ENCODE measurements around the gene SCGB1C1. TPM values are rescaled to one million over a fixed set of nuclear protein-coding genes. Genes with fewer than 3 reads are reported as not detected.

The SCGB1C1 gene
- total and polyA plus RNA-seq, 9 of the 15 experiments (the other 6 are each of a cell fraction or from before 2014, with no cell fraction given) = not detected

DNA sequence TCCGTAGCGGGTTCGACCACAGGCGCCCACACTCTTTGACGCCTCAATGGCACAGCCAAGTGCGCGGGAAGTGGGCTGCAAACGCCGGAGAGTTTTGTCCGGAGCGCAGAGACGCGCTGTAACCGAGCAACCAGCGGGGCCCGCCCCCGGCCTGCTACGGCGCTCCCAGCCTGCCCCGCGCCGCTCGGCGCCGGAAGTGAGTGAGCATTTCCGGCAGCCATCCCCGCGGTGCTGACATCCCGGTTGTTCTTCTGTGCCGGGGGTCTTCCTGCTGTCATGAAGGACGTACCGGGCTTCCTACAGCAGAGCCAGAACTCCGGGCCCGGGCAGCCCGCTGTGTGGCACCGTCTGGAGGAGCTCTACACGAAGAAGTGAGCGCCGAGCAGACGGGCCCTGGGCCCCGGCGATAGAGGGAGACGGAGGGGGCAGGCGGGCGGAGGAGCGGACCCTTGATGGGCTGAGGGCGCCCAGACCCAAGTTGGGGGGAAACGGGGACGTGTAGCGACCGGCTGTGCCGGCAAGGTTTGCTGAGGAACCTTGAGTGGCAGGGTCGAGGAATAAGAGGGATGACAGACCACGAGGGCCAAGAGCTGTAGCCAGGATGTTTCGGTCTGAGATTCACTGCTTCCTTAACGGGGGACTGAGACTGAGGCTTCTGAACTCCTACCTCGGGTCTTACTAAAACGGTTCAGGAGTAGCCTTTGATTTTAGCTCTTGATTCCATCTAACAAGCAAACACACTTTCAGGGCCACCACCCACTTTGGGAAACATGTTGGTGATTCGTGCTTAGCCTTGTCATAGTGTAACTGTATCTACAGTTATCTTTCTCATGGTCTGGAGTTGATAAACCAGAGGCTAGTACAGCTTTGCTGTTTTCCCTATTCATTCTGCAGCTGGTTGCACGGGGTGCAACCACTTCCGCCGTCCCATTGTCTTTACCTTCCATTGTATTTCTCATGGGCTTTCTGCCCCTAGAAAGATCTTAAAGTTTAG lies 44.2 kb downstream of the SCGB1C1 start, which contains the start of gene PSMD13 (continued):
- TF ChIP-seq, protein P1, sequence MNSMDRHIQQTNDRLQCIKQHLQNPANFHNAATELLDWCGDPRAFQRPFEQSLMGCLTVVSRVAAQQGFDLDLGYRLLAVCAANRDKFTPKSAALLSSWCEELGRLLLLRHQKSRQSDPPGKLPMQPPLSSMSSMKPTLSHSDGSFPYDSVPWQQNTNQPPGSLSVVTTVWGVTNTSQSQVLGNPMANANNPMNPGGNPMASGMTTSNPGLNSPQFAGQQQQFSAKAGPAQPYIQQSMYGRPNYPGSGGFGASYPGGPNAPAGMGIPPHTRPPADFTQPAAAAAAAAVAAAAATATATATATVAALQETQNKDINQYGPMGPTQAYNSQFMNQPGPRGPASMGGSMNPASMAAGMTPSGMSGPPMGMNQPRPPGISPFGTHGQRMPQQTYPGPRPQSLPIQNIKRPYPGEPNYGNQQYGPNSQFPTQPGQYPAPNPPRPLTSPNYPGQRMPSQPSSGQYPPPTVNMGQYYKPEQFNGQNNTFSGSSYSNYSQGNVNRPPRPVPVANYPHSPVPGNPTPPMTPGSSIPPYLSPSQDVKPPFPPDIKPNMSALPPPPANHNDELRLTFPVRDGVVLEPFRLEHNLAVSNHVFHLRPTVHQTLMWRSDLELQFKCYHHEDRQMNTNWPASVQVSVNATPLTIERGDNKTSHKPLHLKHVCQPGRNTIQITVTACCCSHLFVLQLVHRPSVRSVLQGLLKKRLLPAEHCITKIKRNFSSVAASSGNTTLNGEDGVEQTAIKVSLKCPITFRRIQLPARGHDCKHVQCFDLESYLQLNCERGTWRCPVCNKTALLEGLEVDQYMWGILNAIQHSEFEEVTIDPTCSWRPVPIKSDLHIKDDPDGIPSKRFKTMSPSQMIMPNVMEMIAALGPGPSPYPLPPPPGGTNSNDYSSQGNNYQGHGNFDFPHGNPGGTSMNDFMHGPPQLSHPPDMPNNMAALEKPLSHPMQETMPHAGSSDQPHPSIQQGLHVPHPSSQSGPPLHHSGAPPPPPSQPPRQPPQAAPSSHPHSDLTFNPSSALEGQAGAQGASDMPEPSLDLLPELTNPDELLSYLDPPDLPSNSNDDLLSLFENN (IDR thresholded peaks at IDR 0.05; ENCODE audit: low read depth in 2 of 2, low read length in 2 of 2) = no peak
- TF ChIP-seq JUND (IDR thresholded peaks at IDR 0.05; ENCODE audit: borderline replicate concordance, low read depth, low read length) (no peak), JUND (tag; IDR thresholded peaks at IDR 0.05; ENCODE audit: borderline replicate concordance, low read depth, low read length) (peak; percentile 16; the same call in 1 of the 3 replicates), SP2 (IDR thresholded peaks at IDR 0.05; ENCODE audit: extremely low read depth, low read depth, low read length, poor library complexity, severe bottlenecking) (no peak), ATF1 (CRISPR knock-in tag; IDR thresholded peaks at IDR 0.05) (no peak), ATF1 (tag; IDR thresholded peaks at IDR 0.05) (peak; percentile 66), FOXK1 (CRISPR knock-in tag; IDR thresholded peaks at IDR 0.05; ENCODE audit: borderline replicate concordance) (no peak), KDM4B (IDR thresholded peaks at IDR 0.05; ENCODE audit: borderline replicate concordance in 2 of 2, low read depth in 1 of 2) (peak in 1 of 2 experiments; percentile 67; a peak in 1 of 4 replicates), PKNOX1 (IDR thresholded peaks at IDR 0.05) (no peak), ZNF282 (CRISPR knock-in tag; IDR thresholded peaks at IDR 0.05) (no peak), MAFG (tag; conservative IDR thresholded peaks at IDR 0.05) (no peak), U2AF2 (optimal IDR thresholded peaks at IDR 0.05; ENCODE audit: low read depth, low read length) (no peak), ZNF766 (CRISPR knock-in tag; conservative IDR thresholded peaks at IDR 0.05) (0 out of 2 replicates have a peak, but pooled peaks have one; percentile 13), ETS1 (conservative IDR thresholded peaks at IDR 0.05; ENCODE audit: control insufficient read depth, low read depth, low read length) (no peak; the same call in 1 of the 2 replicates)
- TF ChIP-seq, protein P2, sequence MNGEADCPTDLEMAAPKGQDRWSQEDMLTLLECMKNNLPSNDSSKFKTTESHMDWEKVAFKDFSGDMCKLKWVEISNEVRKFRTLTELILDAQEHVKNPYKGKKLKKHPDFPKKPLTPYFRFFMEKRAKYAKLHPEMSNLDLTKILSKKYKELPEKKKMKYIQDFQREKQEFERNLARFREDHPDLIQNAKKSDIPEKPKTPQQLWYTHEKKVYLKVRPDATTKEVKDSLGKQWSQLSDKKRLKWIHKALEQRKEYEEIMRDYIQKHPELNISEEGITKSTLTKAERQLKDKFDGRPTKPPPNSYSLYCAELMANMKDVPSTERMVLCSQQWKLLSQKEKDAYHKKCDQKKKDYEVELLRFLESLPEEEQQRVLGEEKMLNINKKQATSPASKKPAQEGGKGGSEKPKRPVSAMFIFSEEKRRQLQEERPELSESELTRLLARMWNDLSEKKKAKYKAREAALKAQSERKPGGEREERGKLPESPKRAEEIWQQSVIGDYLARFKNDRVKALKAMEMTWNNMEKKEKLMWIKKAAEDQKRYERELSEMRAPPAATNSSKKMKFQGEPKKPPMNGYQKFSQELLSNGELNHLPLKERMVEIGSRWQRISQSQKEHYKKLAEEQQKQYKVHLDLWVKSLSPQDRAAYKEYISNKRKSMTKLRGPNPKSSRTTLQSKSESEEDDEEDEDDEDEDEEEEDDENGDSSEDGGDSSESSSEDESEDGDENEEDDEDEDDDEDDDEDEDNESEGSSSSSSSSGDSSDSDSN (IDR thresholded peaks at IDR 0.05; ENCODE audit: borderline replicate concordance in 1 of 2, low read depth in 2 of 2, low read length in 2 of 2) = peak in 1 of 2 experiments; percentile 48; a peak in 1 of 4 replicates
- TF ChIP-seq, protein P3, sequence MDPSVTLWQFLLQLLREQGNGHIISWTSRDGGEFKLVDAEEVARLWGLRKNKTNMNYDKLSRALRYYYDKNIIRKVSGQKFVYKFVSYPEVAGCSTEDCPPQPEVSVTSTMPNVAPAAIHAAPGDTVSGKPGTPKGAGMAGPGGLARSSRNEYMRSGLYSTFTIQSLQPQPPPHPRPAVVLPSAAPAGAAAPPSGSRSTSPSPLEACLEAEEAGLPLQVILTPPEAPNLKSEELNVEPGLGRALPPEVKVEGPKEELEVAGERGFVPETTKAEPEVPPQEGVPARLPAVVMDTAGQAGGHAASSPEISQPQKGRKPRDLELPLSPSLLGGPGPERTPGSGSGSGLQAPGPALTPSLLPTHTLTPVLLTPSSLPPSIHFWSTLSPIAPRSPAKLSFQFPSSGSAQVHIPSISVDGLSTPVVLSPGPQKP (CRISPR knock-in tag; IDR thresholded peaks at IDR 0.05) = no peak

Data from K562 (cell line).